CD14-positive monocyte (primary cell): Measurements from ENCODE around the gene HSPA4. TPM values are rescaled to one million over a fixed set of nuclear protein-coding genes. Genes with fewer than 3 reads are reported as not detected.
"Not testable (repeated sequence)": the region's sequence is repeated elsewhere in the genome, so short reads cannot be mapped to it uniquely, and the experiment has no call there.

ENCODE experiments used
- DNase-seq, 3 donors: peaks; one replicate each; pipeline ENCODE4 v3.0.0-alpha.2; 2011 to 2022
- H2AFZ ChIP-seq: 2 replicates; pipeline ENCODE4 v1.6.0; 2012; ENCODE audit warnings: mild to moderate bottlenecking, low read depth, low read length, inconsistent platforms; ENCODE audit not compliant: insufficient read depth, poor library complexity, severe bottlenecking
- H3K27ac ChIP-seq, 2 donors: 1 replicate in 1 of 2; 2 replicates in 1 of 2; pipeline ENCODE4 v1.5.1; 2012 to 2013; ENCODE audit warnings: low read length in 2 of 2, control low read depth in 1 of 2, inconsistent platforms in 1 of 2, low read depth in 1 of 2, mild to moderate bottlenecking in 1 of 2
- H3K27me3 ChIP-seq, 2 donors: one replicate each; pipeline versions ENCODE4 v1.6.0 to v1.6.1; 2011 to 2013; ENCODE audit warnings: low read length in 2 of 2; ENCODE audit not compliant: control insufficient read depth in 2 of 2, insufficient read depth in 2 of 2
- H3K36me3 ChIP-seq, 2 donors: replicated peaks in 1 of 2; 1 replicate in 1 of 2; 2 replicates in 1 of 2; pipeline versions ENCODE4 v1.5.1 to v1.6.1; 2012 to 2013; ENCODE audit warnings: low read length in 2 of 2, control low read depth in 1 of 2, inconsistent platforms in 1 of 2, mild to moderate bottlenecking in 1 of 2; ENCODE audit not compliant: insufficient read depth in 2 of 2, control insufficient read depth in 1 of 2
- H3K4me1 ChIP-seq, 2 donors: 1 replicate in 1 of 2; 2 replicates in 1 of 2; pipeline versions ENCODE4 v1.5.1 to v1.6.1; 2012 to 2013; ENCODE audit warnings: low read length in 2 of 2, control low read depth in 1 of 2, inconsistent platforms in 1 of 2, mild to moderate bottlenecking in 1 of 2, moderate library complexity in 1 of 2; ENCODE audit not compliant: insufficient read depth in 2 of 2, control insufficient read depth in 1 of 2
- H3K4me2 ChIP-seq: replicated peaks from 2 replicates; pipeline ENCODE3; 2012; ENCODE audit warnings: low read length, moderate library complexity, mild to moderate bottlenecking; ENCODE audit not compliant: poor library complexity, severe bottlenecking; ENCODE audit errors: extremely low read depth
- H3K4me3 ChIP-seq, 3 experiments: fragments of 200-600 bp in 1 of 3; sonication (generic) in 1 of 3; replicated peaks in 1 of 3; 1 replicate in 2 of 3; 2 replicates in 1 of 3; pipeline ENCODE4 v1.5.1; 2011 to 2013; ENCODE audit warnings: low read length in 3 of 3, mild to moderate bottlenecking in 3 of 3, control low read depth in 2 of 3, low read depth in 2 of 3, inconsistent platforms in 1 of 3, moderate library complexity in 1 of 3
- H3K79me2 ChIP-seq: 2 replicates; pipeline ENCODE4 v1.6.0; 2012; ENCODE audit warnings: mild to moderate bottlenecking, control low read depth, inconsistent platforms, low read length, moderate library complexity; ENCODE audit not compliant: insufficient read depth
- H3K9ac ChIP-seq: 2 replicates; pipeline ENCODE4 v1.6.0; 2017; ENCODE audit warnings: low read length, mild to moderate bottlenecking; ENCODE audit not compliant: insufficient read depth, poor library complexity, severe bottlenecking
- H3K9me3 ChIP-seq, 2 donors: replicated peaks in 1 of 2; 1 replicate in 1 of 2; 2 replicates in 1 of 2; pipeline versions ENCODE4 v1.5.1 to v1.6.1; 2012 to 2013; ENCODE audit warnings: low read length in 2 of 2, control low read depth in 1 of 2; ENCODE audit not compliant: control insufficient read depth in 1 of 2, insufficient read depth in 1 of 2
- H4K20me1 ChIP-seq: 2 replicates; pipeline ENCODE4 v1.6.0; 2012; ENCODE audit warnings: mild to moderate bottlenecking, low read length, control low read depth, moderate library complexity; ENCODE audit not compliant: insufficient read depth
- H3K27ac Mint-ChIP-seq, 7 donors: one replicate each; pipeline ENCODE4 v1.8.0; 2020; ENCODE audit warnings: mild to moderate bottlenecking in 7 of 7, mixed read lengths in 7 of 7, moderate library complexity in 6 of 7, inconsistent platforms in 2 of 7
- H3K27me3 Mint-ChIP-seq, 3 donors: one replicate each; pipeline ENCODE4 v1.8.0; 2021 to 2022; ENCODE audit warnings: low read depth in 3 of 3, mild to moderate bottlenecking in 3 of 3, mixed read lengths in 3 of 3, moderate library complexity in 3 of 3, inconsistent platforms in 1 of 3
- H3K36me3 Mint-ChIP-seq, 2 donors: one replicate each; pipeline ENCODE4 v1.8.0; 2020; ENCODE audit warnings: mixed read lengths in 2 of 2, inconsistent platforms in 1 of 2, mild to moderate bottlenecking in 1 of 2
- H3K4me1 Mint-ChIP-seq: one replicate; pipeline ENCODE4 v1.8.0; 2020; ENCODE audit warnings: mild to moderate bottlenecking, mixed read lengths
- H3K4me3 Mint-ChIP-seq, 2 donors: one replicate each; pipeline ENCODE4 v1.8.0; 2020; ENCODE audit warnings: mild to moderate bottlenecking in 2 of 2, mixed read lengths in 2 of 2, moderate library complexity in 1 of 2
- H3K9me3 Mint-ChIP-seq, 7 donors: one replicate each; pipeline ENCODE4 v1.8.0; 2020 to 2022; ENCODE audit warnings: mixed read lengths in 7 of 7, mild to moderate bottlenecking in 6 of 7, moderate library complexity in 6 of 7, inconsistent platforms in 2 of 7
- CTCF ChIP-seq: fragments of 200-600 bp; IDR thresholded peaks from one replicate; pipeline ENCODE4 v1.8.0; 2022; ENCODE audit warnings: antibody characterized with exemption, mild to moderate bottlenecking
- WGBS: methylation state at CpG from one replicate; pipeline ENCODE4 v1.1.5; 2013; ENCODE audit warnings: missing lambda C conversion rate; ENCODE audit not compliant: insufficient coverage; 5-methylcytosine and 5-hydroxymethylcytosine counted together
- intact Hi-C, 2 donors: fragments of 100-400 bp; cut with micrococcal nuclease; formaldehyde crosslinking; loops; one replicate each; pipeline versions ENCODE4 v1.15.0 to v1.15.1; 2023
- polyA plus RNA-seq, 3 donors: library from polyadenylated mRNA; depleted of rRNA in 1 of 3; unstranded in 2 of 3; stranded (reverse) in 1 of 3; fragments of 300-500 nt in 2 of 3; fragments of >200 nt in 1 of 3; fragmentation: Illumina TruSeq in 2 of 3; gene quantifications; 1 replicate in 2 of 3; 2 replicates in 1 of 3; pipeline ENCODE4 v1.2.3, GENCODE V29; 2012 to 2021

Gene HSPA4
- polyA plus RNA-seq, 3 donors: 15.7 to 52.0 (median 27.7) TPM

GRCh38 chr5:133035224-133035623, 16.6 kb upstream of the HSPA4 start:
- Mint-ChIP-seq H3K4me3 (no peak overlapping the region), H3K9me3 (peaks cover 0 to 5% (median 0%) of the 10 kb centered on the region in 7 donors), H3K4me1 (peaks cover 8% of the 10 kb centered on the region), H3K36me3 (no peaks in the 10 kb centered on the region), H3K27ac (no peak overlapping the region), H3K27me3 (peaks cover 0 to 7% (median 0%) of the 10 kb centered on the region in 3 donors)
- no peak overlapping the region for H2AFZ ChIP-seq
- H3K27ac ChIP-seq: no peak overlapping the region
- WGBS: 100% methylated on average over 1 of the region's 2 CpGs
- no peak for TF ChIP-seq CTCF
- H4K20me1 ChIP-seq: no peaks in the 10 kb centered on the region
- H3K9me3 ChIP-seq: no peaks in the 10 kb centered on the region
- no peak for DNase-seq
- no peaks in the 10 kb centered on the region for H3K27me3 ChIP-seq
- H3K9ac ChIP-seq: no peak overlapping the region
- H3K4me3 ChIP-seq: no peak overlapping the region
- no peaks in the 10 kb centered on the region for H3K36me3 ChIP-seq
- H3K4me2 ChIP-seq: no peak overlapping the region
- intact Hi-C loops: no loop called here
- H3K79me2 ChIP-seq: no peaks in the 10 kb centered on the region
- H3K4me1 ChIP-seq: peaks cover 0 to 4% of the 10 kb centered on the region in 2 donors

- H3K4me1 Mint-ChIP-seq: peaks cover 11% of the 10 kb centered on the region
- H3K9me3 ChIP-seq, H4K20me1 ChIP-seq, H3K4me1 ChIP-seq, H3K27me3 Mint-ChIP-seq, H3K36me3 ChIP-seq, H3K79me2 ChIP-seq, H3K27ac Mint-ChIP-seq, H3K27me3 ChIP-seq, H3K4me2 ChIP-seq, H3K9me3 Mint-ChIP-seq, H3K36me3 Mint-ChIP-seq, H3K4me3 ChIP-seq, H3K27ac ChIP-seq, DNase-seq, H3K9ac ChIP-seq, H2AFZ ChIP-seq, intact Hi-C loops, H3K4me3 Mint-ChIP-seq: not testable (repeated sequence)
- WGBS: no CpG with 5 or more reads among the region's 6 CpGs
Measured at GRCh38 chr5:133036677-133037076, 15.1 kb upstream of the HSPA4 start.
